ENCODE results near the gene DLGAP1.
"Not testable (repeated sequence)": the region's sequence is repeated elsewhere in the genome, so short reads cannot be mapped to it uniquely, and the experiment has no call there.

DLGAP1 gene

DNA sequence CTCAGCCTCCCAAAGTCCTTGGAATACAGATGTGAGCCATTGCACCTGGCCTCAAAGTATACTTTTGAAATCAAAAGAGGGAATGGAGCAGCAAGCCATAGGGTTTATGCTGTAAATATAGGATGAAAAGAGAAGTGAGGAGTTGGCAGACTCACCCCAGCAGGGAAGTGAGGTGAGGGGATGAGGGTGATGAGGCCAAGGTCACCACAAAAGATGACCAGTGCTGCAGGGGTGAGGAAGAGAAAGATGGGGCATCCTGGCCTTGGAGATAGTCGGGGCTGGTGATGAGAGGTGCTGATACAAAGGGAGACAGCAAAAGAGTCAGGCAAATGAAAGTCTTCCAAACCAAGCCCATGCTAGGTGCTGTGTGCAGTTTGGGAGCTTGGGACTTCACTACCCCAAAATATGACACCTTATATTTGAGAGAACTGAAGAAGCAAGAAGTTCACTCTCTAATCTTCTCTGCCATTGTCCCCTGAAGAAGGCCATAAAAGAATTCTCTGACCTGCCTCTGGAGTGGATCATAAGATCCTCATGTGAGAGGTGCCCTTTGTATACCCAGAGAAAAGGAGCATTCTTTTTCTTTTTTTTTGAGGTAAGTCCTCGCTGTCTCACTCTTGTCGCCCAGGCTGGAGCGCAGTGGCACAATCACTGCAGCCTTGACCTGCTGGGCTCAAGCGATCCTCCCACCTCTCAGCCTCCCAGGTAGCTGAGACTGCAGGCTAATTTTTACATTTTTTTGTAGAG is 974.1 kb downstream of the DLGAP1 start:
- H3K4me3 ChIP-seq (ENCODE audit: low read length in 2 of 2), result no peak overlapping the region
- H3K9ac ChIP-seq (ENCODE audit: low read length in 2 of 2), result no peak overlapping the region
- no peaks in the 10 kb centered on the region for H3K4me1 ChIP-seq (ENCODE audit: control insufficient read depth, insufficient read depth, low read length)
- H3K27ac ChIP-seq (ENCODE audit: low read length), result no peak overlapping the region
- H3K9me3 ChIP-seq (ENCODE audit: control insufficient read depth in 2 of 2, low read length in 2 of 2), result no peaks in the 10 kb centered on the region
- no peaks in the 10 kb centered on the region for H3K27me3 ChIP-seq (ENCODE audit: control insufficient read depth in 1 of 2, insufficient read depth in 2 of 2, low read length in 2 of 2)
- no peaks in the 10 kb centered on the region for H3K36me3 ChIP-seq (ENCODE audit: control insufficient read depth in 2 of 2, insufficient read depth in 2 of 2, low read length in 2 of 2)

DNA sequence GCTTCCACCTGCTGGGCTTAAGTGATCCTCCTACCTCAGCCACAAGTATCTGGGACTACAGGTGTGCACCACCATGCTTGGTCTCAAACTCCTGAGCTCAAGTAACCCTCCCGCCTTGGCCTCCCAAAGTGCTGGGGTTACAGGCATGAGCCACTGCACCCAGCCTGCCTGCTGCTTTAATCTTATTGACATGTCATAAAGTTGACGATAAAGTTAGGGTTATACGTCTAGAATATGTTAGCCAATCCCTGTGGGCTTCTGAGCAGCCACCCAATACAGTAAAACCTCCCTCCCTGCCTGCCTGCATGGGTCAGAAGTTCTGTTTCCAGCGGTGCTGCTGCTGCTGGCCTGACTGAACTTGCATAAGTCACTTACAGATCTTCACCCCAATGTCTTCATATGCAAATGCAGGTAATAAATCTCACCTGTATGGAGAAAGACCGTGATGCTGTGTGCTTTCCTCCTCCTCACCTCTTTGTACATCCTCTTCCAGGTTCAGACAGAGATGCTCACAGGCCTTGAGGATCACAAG is 975.1 kb downstream of the DLGAP1 start:
- Histone ChIP-seq H3K4me1 (ENCODE audit: control insufficient read depth, insufficient read depth, low read length) (no peaks in the 10 kb centered on the region), H3K27me3 (ENCODE audit: control insufficient read depth in 1 of 2, insufficient read depth in 2 of 2, low read length in 2 of 2) (no peaks in the 10 kb centered on the region), H3K9ac (ENCODE audit: low read length in 2 of 2) (no peak overlapping the region), H3K9me3 (ENCODE audit: control insufficient read depth in 2 of 2, low read length in 2 of 2) (no peaks in the 10 kb centered on the region), H3K27ac (ENCODE audit: low read length) (no peak overlapping the region), H3K4me3 (ENCODE audit: low read length in 2 of 2) (no peak overlapping the region), H3K36me3 (ENCODE audit: control insufficient read depth in 2 of 2, insufficient read depth in 2 of 2, low read length in 2 of 2) (no peaks in the 10 kb centered on the region)

DNA sequence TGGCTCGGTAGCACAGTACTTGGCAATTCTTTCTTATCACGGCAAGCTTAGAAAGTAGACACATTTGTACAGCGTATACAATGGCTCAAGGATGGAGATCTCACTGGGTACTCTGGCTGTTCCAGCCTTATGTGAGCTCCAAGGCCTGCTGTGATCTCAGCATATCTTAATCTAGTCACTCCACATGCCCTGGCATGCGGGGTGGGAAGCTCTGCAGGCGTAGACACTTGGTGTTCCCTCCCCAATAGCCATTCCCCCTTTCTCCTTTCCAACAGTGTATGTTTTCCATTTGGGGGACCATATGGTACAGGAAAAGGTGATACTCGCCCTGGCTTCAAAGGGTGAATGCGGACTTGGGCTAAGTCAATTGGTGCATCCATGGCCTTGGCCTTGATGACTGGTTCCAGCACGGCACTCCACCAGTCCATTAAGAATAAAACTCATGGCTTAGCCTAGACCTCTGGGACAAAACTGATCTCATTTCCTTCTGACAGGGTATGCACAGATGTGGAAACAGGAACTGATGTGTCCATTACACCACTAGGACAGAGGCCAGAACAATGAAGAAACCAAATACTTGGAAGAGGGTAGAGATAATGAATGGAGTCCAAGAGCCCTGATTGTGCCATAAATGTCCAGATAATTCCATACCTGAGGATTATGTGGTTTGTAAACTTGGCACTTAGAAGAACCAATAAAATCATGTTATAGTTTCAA is 976.7 kb downstream of the DLGAP1 start:
- Histone ChIP-seq H3K4me1 (ENCODE audit: control insufficient read depth, insufficient read depth, low read length) (no peaks in the 10 kb centered on the region), H3K4me3 (ENCODE audit: low read length in 2 of 2) (no peak overlapping the region), H3K27me3 (ENCODE audit: control insufficient read depth in 1 of 2, insufficient read depth in 2 of 2, low read length in 2 of 2) (no peaks in the 10 kb centered on the region), H3K27ac (ENCODE audit: low read length) (no peak overlapping the region), H3K36me3 (ENCODE audit: control insufficient read depth in 2 of 2, insufficient read depth in 2 of 2, low read length in 2 of 2) (no peaks in the 10 kb centered on the region), H3K9ac (ENCODE audit: low read length in 2 of 2) (no peak overlapping the region), H3K9me3 (ENCODE audit: control insufficient read depth in 2 of 2, low read length in 2 of 2) (no peaks in the 10 kb centered on the region)

DNA sequence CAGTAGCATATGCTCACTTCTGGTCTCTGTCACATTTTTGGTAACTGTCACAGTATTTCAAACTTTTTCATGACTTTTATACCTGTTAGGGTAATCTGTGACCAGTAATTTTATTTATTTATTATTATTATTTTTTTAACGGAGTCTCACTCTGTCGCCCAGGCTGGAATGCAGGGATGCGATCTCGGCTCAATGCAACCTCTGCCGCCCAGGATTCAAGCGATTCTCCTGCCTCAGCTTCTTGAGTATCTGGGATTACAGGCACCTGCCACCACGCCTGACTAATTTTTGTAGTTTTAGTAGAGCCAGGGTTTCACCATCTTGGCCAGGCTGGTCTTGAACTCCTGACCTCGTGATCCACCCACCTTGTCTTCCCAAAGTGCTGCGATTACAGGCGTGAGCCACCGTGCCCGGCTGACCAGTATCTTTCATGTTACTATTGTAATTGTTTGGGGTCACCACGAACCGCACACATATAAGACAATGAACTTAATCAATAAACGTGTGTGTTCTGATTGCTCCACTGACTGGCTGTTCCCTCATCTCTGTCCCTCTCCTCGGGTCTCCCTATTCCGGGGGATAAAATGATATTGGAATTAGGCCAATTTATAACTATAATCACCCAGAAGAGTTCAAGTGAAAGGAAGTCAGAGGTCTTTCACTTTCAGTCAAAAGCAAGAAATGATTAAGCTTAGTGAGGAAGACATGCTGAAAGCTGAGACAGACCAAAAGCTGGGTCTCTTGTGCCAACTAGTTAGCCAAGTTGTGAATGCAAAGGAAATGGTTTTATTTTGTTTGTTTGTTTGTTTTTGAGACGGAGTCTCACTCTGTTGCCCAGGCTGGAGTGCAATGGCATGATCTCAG is 982.2 kb downstream of the DLGAP1 start:
- Histone ChIP-seq H3K9me3 (ENCODE audit: control insufficient read depth in 2 of 2, low read length in 2 of 2) (no peaks in the 10 kb centered on the region), H3K4me1 (ENCODE audit: control insufficient read depth, insufficient read depth, low read length) (no peaks in the 10 kb centered on the region), H3K36me3 (ENCODE audit: control insufficient read depth in 2 of 2, insufficient read depth in 2 of 2, low read length in 2 of 2) (no peaks in the 10 kb centered on the region), H3K9ac (ENCODE audit: low read length in 2 of 2) (no peak overlapping the region), H3K27me3 (ENCODE audit: control insufficient read depth in 1 of 2, insufficient read depth in 2 of 2, low read length in 2 of 2) (no peaks in the 10 kb centered on the region), H3K27ac (ENCODE audit: low read length) (no peak overlapping the region), H3K4me3 (ENCODE audit: low read length in 2 of 2) (no peak overlapping the region)

DNA sequence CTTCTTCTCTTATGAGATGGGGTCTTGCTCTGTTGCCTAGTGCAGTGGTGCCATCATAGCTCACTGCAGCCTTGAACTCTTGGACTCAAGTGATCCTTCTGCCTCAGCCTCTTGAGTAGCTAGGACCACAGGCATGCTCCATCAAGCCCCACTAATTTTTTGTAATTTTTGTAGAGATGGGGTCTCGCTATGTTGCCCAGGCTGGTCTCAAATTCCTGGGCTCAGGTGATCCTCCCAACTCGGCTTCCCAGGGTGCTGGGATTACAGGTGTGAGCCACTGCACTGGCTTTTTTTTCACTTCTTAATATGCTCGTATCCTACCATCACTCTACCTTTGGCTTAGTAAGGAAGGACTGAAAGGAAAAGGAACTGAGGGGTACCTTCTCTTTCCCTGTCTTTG is 983.0 kb downstream of the DLGAP1 start:
- not testable (repeated sequence) for H3K27ac ChIP-seq (ENCODE audit: low read length); H3K4me3 ChIP-seq (ENCODE audit: low read length in 2 of 2); H3K4me1 ChIP-seq (ENCODE audit: control insufficient read depth, insufficient read depth, low read length); H3K27me3 ChIP-seq (ENCODE audit: control insufficient read depth in 1 of 2, insufficient read depth in 2 of 2, low read length in 2 of 2); H3K36me3 ChIP-seq (ENCODE audit: control insufficient read depth in 2 of 2, insufficient read depth in 2 of 2, low read length in 2 of 2); H3K9me3 ChIP-seq (ENCODE audit: control insufficient read depth in 2 of 2, low read length in 2 of 2); H3K9ac ChIP-seq (ENCODE audit: low read length in 2 of 2)

DNA sequence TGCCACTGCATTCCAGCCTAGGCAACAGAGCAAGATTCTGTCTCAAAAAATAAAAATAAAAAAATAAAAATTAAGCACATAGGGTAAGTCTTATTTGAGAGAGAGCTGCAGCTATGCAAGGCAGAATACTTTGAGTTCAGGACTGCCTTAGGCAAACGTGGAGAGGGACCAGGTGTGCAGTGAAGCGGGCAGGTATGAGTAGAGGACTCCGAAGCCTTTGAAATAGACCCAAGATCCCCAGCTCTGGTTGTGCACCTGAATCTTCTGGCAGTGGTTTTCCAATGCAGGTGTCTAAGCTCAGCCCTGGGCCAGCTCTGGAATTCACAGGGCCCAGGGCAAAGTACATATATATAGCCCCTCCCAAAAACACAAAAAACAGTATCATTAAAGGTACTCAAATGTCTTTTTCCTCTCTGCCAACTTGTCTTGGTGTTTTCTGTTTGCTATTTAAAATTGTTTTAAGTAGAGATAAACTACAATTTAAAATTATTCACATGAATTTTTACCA is 983.9 kb downstream of the DLGAP1 start:
- Histone ChIP-seq H3K4me1 (ENCODE audit: control insufficient read depth, insufficient read depth, low read length) (no peaks in the 10 kb centered on the region), H3K27me3 (ENCODE audit: control insufficient read depth in 1 of 2, insufficient read depth in 2 of 2, low read length in 2 of 2) (no peaks in the 10 kb centered on the region), H3K9me3 (ENCODE audit: control insufficient read depth in 2 of 2, low read length in 2 of 2) (no peaks in the 10 kb centered on the region), H3K27ac (ENCODE audit: low read length) (no peak overlapping the region), H3K36me3 (ENCODE audit: control insufficient read depth in 2 of 2, insufficient read depth in 2 of 2, low read length in 2 of 2) (no peaks in the 10 kb centered on the region), H3K4me3 (ENCODE audit: low read length in 2 of 2) (no peak overlapping the region), H3K9ac (ENCODE audit: low read length in 2 of 2) (no peak overlapping the region)

DNA sequence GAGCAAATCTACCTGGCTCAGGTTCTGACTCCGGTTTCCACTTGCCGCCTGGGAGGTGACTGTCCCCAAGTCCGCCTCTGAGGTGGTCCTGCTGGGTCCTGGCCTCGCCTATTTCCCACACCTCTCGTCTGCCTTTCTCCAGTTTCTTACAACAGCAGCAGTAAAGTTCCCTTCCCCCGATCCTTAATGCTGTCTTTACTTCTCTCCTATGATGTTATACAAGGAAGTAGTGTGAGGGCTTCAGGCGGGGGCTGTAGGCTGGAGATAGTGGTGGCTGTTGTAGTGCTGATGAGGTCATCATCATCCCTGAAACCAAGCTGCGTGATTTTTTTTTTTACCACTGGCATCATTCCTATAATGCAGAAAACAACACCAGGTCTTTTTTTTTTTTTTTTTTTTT is 986.3 kb downstream of the DLGAP1 start:
- Histone ChIP-seq H3K4me3 (ENCODE audit: low read length in 2 of 2) (no peak overlapping the region), H3K27ac (ENCODE audit: low read length) (no peak overlapping the region), H3K4me1 (ENCODE audit: control insufficient read depth, insufficient read depth, low read length) (no peaks in the 10 kb centered on the region), H3K36me3 (ENCODE audit: control insufficient read depth in 2 of 2, insufficient read depth in 2 of 2, low read length in 2 of 2) (no peaks in the 10 kb centered on the region), H3K9ac (ENCODE audit: low read length in 2 of 2) (no peak overlapping the region), H3K9me3 (ENCODE audit: control insufficient read depth in 2 of 2, low read length in 2 of 2) (no peaks in the 10 kb centered on the region), H3K27me3 (ENCODE audit: control insufficient read depth in 1 of 2, insufficient read depth in 2 of 2, low read length in 2 of 2) (no peaks in the 10 kb centered on the region)

DNA sequence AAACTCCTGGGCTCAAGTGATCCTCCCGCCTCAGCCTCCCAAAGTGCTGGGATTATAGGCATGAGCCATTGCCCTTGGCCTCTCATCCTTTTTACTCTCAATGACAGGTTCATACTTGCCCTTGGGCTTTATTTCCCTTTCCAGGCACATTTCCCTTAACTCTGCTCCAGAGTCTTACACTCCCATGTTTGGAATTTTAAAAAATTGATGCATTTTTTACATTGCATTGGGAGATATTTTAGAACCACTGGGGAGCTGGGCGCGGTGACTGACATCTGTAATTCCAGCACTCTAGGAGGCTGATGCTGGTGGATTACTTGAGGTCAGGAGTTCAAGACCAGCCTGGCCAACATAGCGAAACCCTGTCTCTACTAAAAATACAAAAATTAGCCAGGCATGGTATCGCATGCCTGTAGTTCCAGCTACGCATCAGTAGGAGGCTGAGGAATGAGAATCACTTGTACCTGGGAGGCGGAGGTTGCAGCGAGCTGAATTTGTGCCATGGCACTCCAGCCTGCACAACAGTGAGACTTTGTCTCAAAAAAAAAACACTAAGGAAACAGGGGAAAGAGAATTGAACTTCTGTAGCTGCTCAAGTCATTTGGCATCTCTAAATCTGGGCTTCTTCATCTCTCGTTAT is 986.9 kb downstream of the DLGAP1 start:
- H3K4me1 ChIP-seq (ENCODE audit: control insufficient read depth, insufficient read depth, low read length), result no peaks in the 10 kb centered on the region
- H3K27me3 ChIP-seq (ENCODE audit: control insufficient read depth in 1 of 2, insufficient read depth in 2 of 2, low read length in 2 of 2), result no peaks in the 10 kb centered on the region
- no peak overlapping the region for H3K27ac ChIP-seq (ENCODE audit: low read length)
- H3K36me3 ChIP-seq (ENCODE audit: control insufficient read depth in 2 of 2, insufficient read depth in 2 of 2, low read length in 2 of 2), result no peaks in the 10 kb centered on the region
- H3K9me3 ChIP-seq (ENCODE audit: control insufficient read depth in 2 of 2, low read length in 2 of 2), result no peaks in the 10 kb centered on the region
- no peak overlapping the region for H3K4me3 ChIP-seq (ENCODE audit: low read length in 2 of 2)
- H3K9ac ChIP-seq (ENCODE audit: low read length in 2 of 2), result no peak overlapping the region

DNA sequence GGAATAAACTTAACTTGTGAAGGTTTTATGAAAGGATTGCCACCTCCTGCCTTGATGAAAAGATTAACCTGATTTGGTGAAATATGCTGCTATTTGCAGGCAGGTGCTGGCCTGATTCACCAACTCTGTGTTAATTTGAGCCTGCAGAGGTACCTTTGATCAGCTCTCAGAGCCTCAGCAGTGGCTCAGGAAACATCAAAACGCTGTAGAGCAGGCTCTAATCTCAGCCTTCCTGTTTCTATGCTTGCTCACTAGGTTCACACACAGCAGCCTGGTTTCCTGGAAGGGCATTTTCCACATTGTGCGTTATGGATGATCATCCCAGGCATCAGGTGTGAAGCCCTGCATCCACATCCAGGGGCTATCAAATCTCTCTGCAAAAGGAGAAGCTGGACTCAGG is 988.2 kb downstream of the DLGAP1 start:
- Histone ChIP-seq H3K9ac (ENCODE audit: low read length in 2 of 2) (no peak overlapping the region), H3K4me1 (ENCODE audit: control insufficient read depth, insufficient read depth, low read length) (no peaks in the 10 kb centered on the region), H3K27me3 (ENCODE audit: control insufficient read depth in 1 of 2, insufficient read depth in 2 of 2, low read length in 2 of 2) (no peaks in the 10 kb centered on the region), H3K9me3 (ENCODE audit: control insufficient read depth in 2 of 2, low read length in 2 of 2) (peaks cover 0 to under 1% of the 10 kb centered on the region in 2 donors), H3K27ac (ENCODE audit: low read length) (no peak overlapping the region), H3K36me3 (ENCODE audit: control insufficient read depth in 2 of 2, insufficient read depth in 2 of 2, low read length in 2 of 2) (no peaks in the 10 kb centered on the region), H3K4me3 (ENCODE audit: low read length in 2 of 2) (no peak overlapping the region)

DNA sequence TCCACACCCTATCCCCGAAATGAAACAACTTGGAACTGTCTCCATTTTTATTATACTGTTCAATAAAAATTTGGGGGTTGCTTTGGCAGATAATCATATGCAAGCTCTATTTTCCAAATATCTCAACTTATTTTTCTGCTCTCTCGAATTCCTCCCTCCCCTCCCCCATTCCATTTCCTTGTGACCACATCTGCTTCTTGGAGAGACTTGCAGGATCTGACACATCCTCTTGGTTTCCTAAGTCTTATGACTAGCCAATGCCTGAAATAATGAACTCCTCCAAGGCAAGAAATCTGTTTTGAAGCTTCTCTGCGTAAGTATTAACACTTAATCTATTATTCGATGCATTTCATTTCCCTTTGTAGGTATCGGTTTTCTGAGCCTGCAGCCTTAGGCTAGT is 989.1 kb downstream of the DLGAP1 start:
- H3K36me3 ChIP-seq (ENCODE audit: control insufficient read depth in 2 of 2, insufficient read depth in 2 of 2, low read length in 2 of 2), result no peaks in the 10 kb centered on the region
- H3K27me3 ChIP-seq (ENCODE audit: control insufficient read depth in 1 of 2, insufficient read depth in 2 of 2, low read length in 2 of 2), result no peaks in the 10 kb centered on the region
- H3K9me3 ChIP-seq (ENCODE audit: control insufficient read depth in 2 of 2, low read length in 2 of 2), result peaks cover 0 to 3% of the 10 kb centered on the region in 2 donors
- no peak overlapping the region for H3K27ac ChIP-seq (ENCODE audit: low read length)
- no peak overlapping the region for H3K4me3 ChIP-seq (ENCODE audit: low read length in 2 of 2)
- no peaks in the 10 kb centered on the region for H3K4me1 ChIP-seq (ENCODE audit: control insufficient read depth, insufficient read depth, low read length)
- no peak overlapping the region for H3K9ac ChIP-seq (ENCODE audit: low read length in 2 of 2)

Measured in stomach smooth muscle (tissue), 2 donors.